RWPE2 (cell line): ENCODE measurements around the gene MACROD2.
A peak's percentile ranks its signal among the peaks of the same experiment; 100 is the strongest.

Experiments
- ATAC-seq: fragments of 200-7000 bp; cut with Tn5 transposase; 3 replicates; pipeline ENCODE4 v1.9.1; 2021; ENCODE audit warnings: low read depth
- DNase-seq: peaks from one replicate; pipeline ENCODE4 v3.0.0-alpha.2; 2020; ENCODE audit warnings: low spot score
- H3K27ac ChIP-seq: fragments of 450-650 bp; 2 replicates; pipeline ENCODE4 v1.5.1; 2017; ENCODE audit warnings: mild to moderate bottlenecking; ENCODE audit not compliant: poor library complexity, severe bottlenecking
- H3K27me3 ChIP-seq: fragments of 250-450 bp; sonication (Bioruptor Pico); 2 replicates; pipeline ENCODE4 v1.5.1; 2021; ENCODE audit warnings: mild to moderate bottlenecking, moderate library complexity; ENCODE audit not compliant: insufficient read depth, poor library complexity, severe bottlenecking
- H3K36me3 ChIP-seq: fragments of 250-450 bp; sonication (Bioruptor Pico); 2 replicates; pipeline ENCODE4 v1.5.1; 2020; ENCODE audit warnings: low read depth, mild to moderate bottlenecking, moderate library complexity
- H3K4me1 ChIP-seq: fragments of 250-450 bp; sonication (Bioruptor Pico); 2 replicates; pipeline ENCODE4 v1.5.1; 2021; ENCODE audit warnings: mild to moderate bottlenecking, moderate library complexity; ENCODE audit not compliant: insufficient read depth, poor library complexity, severe bottlenecking
- H3K4me3 ChIP-seq: fragments of 250-450 bp; sonication (Bioruptor Pico); 2 replicates; pipeline ENCODE4 v1.5.1; 2021; ENCODE audit warnings: mild to moderate bottlenecking, moderate library complexity; ENCODE audit not compliant: severe bottlenecking
- H3K9me3 ChIP-seq: fragments of 250-450 bp; sonication (Bioruptor Pico); 2 replicates; pipeline ENCODE4 v1.5.1; 2021; ENCODE audit warnings: mild to moderate bottlenecking, moderate library complexity; ENCODE audit not compliant: severe bottlenecking
- TF ChIP-seq, protein P1 (sequence below): fragments of 450-650 bp; IDR thresholded peaks from one replicate; pipeline ENCODE4 v1.5.1; 2017; ENCODE audit warnings: mild to moderate bottlenecking, moderate library complexity; ENCODE audit not compliant: poor library complexity, severe bottlenecking

MACROD2 gene

DNA sequence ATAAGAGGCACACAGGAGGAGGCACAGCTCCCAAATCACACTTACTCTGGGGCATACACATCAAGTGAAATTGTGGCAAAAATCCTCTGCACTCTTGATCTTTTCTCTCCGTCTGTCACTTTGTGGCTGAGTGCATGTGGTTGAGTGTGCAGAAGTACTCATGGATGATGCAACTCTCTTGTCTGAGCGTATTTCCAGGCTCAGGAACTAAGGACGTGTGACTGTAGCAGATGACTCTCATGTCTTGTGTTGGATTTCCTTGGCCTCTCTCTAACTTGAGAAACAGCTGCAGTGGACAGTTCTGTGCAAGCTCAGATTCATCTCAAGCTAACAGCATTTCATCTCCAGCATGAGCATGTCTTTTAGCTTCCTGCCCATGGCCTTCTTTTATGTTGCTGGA is 587.5 kb downstream of the MACROD2 start:
- DNase-seq: no peak
- Histone ChIP-seq H3K4me3 (no peak overlapping the region), H3K9me3 (no peaks in the 10 kb centered on the region), H3K4me1 (peaks cover 23% of the 10 kb centered on the region), H3K27me3 (no peaks in the 10 kb centered on the region), H3K27ac (peak overlapping the region; percentile 23), H3K36me3 (no peaks in the 10 kb centered on the region)
- TF ChIP-seq, protein P1, sequence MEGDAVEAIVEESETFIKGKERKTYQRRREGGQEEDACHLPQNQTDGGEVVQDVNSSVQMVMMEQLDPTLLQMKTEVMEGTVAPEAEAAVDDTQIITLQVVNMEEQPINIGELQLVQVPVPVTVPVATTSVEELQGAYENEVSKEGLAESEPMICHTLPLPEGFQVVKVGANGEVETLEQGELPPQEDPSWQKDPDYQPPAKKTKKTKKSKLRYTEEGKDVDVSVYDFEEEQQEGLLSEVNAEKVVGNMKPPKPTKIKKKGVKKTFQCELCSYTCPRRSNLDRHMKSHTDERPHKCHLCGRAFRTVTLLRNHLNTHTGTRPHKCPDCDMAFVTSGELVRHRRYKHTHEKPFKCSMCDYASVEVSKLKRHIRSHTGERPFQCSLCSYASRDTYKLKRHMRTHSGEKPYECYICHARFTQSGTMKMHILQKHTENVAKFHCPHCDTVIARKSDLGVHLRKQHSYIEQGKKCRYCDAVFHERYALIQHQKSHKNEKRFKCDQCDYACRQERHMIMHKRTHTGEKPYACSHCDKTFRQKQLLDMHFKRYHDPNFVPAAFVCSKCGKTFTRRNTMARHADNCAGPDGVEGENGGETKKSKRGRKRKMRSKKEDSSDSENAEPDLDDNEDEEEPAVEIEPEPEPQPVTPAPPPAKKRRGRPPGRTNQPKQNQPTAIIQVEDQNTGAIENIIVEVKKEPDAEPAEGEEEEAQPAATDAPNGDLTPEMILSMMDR: no peak
- peak; percentile 15; the same call in 1 of the 3 replicates for ATAC-seq

DNA sequence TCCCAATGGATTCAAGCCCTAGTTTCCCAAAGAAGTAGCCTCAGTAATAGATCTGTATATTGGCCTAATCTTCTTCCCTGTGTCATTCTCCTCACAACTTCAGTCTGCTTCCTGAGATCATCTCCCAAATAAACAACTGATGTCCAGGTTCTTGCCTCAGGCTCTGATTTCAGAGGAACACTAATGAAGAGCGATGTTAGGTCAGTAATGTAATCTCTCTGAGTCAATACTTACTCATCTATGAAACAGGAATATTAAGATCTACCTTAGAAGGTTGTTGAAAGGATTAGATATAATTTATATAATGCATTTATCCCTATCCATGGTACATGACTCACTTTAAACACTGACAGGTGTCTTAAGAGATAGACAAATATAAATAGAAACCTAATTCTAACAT is 588.1 kb downstream of the MACROD2 start:
- no peak for DNase-seq
- no peaks in the 10 kb centered on the region for H3K36me3 ChIP-seq
- ATAC-seq: peak; percentile 96
- peaks cover 23% of the 10 kb centered on the region for H3K4me1 ChIP-seq
- no peaks in the 10 kb centered on the region for H3K27me3 ChIP-seq
- H3K9me3 ChIP-seq: no peaks in the 10 kb centered on the region
- TF ChIP-seq, protein P1: no peak
- H3K27ac ChIP-seq: peak overlapping the region; percentile 23
- no peak overlapping the region for H3K4me3 ChIP-seq

DNA sequence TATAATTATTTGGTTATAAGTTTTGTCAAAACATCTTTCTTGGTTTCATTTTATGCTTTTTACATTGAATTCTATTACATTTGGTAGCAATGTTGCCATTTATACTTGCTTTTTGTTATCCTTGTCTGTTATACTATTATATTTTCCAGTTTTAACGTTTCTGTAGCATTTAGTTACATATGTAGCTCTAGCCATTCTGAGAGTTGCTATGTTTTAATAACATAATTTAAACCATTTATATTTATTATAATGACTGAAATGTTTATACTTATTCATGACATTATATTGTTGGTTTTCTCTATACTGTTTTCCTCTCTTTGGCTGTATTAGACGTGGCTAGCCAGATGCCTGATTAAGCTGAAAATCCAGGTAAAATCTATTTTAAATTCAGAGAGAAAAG is 594.1 kb downstream of the MACROD2 start:
- Histone ChIP-seq H3K27ac (no peak overlapping the region), H3K9me3 (peaks cover 8% of the 10 kb centered on the region), H3K36me3 (no peaks in the 10 kb centered on the region), H3K4me1 (no peaks in the 10 kb centered on the region), H3K4me3 (no peak overlapping the region), H3K27me3 (no peaks in the 10 kb centered on the region)
- no peak for ATAC-seq
- DNase-seq: no peak
- TF ChIP-seq, protein P1: no peak

DNA sequence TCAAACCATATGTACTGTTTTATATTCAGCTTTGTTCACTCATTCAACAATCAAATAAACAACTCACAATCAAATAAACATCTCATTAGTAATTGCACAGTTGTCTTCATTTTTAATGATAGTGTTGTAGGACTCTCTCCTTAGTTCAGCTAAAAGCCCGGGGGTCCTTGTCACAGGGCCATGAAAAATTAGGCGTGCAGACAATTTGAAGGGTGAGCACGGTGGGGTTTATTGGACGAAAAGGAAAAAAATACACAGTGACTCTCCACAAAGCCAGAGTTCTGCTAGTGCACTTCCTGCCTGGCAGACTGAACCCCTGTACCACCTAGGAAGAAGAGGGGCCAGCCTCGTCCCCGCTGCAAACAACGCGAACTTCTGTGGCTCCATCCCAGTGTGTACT is 599.7 kb downstream of the MACROD2 start:
- peaks cover 1% of the 10 kb centered on the region for H3K9me3 ChIP-seq
- no peaks in the 10 kb centered on the region for H3K4me1 ChIP-seq
- no peaks in the 10 kb centered on the region for H3K36me3 ChIP-seq
- ATAC-seq (no peak), DNase-seq (no peak)
- TF ChIP-seq, protein P1: no peak
- no peaks in the 10 kb centered on the region for H3K27me3 ChIP-seq
- H3K4me3 ChIP-seq: no peak overlapping the region
- H3K27ac ChIP-seq: no peak overlapping the region

DNA sequence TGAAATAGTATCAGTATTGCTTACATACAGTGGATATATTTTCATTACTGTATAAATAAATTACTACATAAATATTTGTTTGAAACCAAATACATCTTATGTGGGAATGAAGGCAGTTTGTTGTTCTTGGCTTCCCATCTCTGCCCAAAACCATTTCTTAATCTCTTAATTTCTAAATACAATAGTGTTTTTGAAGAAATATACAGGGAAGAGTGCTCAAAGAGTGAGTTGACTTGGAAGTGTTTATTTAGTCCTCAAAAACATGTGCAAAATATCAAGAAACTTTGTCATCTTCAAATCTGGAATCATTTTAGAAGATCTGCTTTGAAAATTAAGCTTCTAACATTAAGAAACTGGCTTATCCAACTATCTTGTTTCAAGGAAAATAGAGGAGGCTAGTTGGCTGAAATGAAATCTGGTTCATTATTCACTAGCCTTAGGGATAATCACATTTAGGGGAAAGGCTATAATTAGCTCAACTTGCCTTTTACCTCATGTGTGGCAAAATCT is 601.9 kb downstream of the MACROD2 start:
- Histone ChIP-seq H3K4me1 (no peaks in the 10 kb centered on the region), H3K27me3 (no peaks in the 10 kb centered on the region), H3K36me3 (no peaks in the 10 kb centered on the region), H3K9me3 (no peaks in the 10 kb centered on the region), H3K4me3 (no peak overlapping the region), H3K27ac (no peak overlapping the region)
- ATAC-seq (no peak), DNase-seq (no peak)
- TF ChIP-seq, protein P1: no peak
